H1 (cell line): ENCODE measurements around the gene AP3S1. TPM values are rescaled to one million over a fixed set of nuclear protein-coding genes. Genes with fewer than 3 reads are reported as not detected.
"Not testable (repeated sequence)": the region's sequence is repeated elsewhere in the genome, so short reads cannot be mapped to it uniquely, and the experiment has no call there.

Experiments
- CTCF ChIA-PET: fragments of 300-600 bp; sonication (Branson Sonifier 250); formaldehyde crosslinking; loops from one replicate; lab custom pipeline; 2021; ENCODE audit not compliant: partially characterized antibody; lab: Charles Lee
- POLR2A ChIA-PET: fragments of 300-600 bp; sonication (Branson Sonifier 250); formaldehyde crosslinking; loops from one replicate; lab custom pipeline; 2021; ENCODE audit warnings: inconsistent platforms; ENCODE audit not compliant: partially characterized antibody; lab: Charles Lee
- DNase-seq, 2 experiments: peaks; one replicate each; pipeline versions ENCODE4 v3.0.0 to v3.0.0-alpha.2; 2010 to 2022; ENCODE audit warnings: low spot score in 2 of 2, low read depth in 1 of 2, mixed read lengths in 1 of 2
- FAIRE-seq: peaks from 2 replicates; lab custom pipeline; 2011; peaks lifted over from hg19 to GRCh38; lab: Jason Lieb, UNC
- H2AFZ ChIP-seq: 2 replicates; pipeline ENCODE4 v1.8.1; 2012; ENCODE audit warnings: low read length, inconsistent platforms
- H2AK5ac ChIP-seq: 2 replicates; pipeline ENCODE4 v1.6.1; 2013; ENCODE audit warnings: low read depth, low read length
- H2BK120ac ChIP-seq: replicated peaks from 2 replicates; pipeline ENCODE3; 2013; ENCODE audit warnings: low read depth, low read length, inconsistent platforms
- H2BK12ac ChIP-seq: 2 replicates; pipeline ENCODE4 v1.6.1; 2013; ENCODE audit warnings: low read depth, low read length
- H2BK15ac ChIP-seq: 2 replicates; pipeline ENCODE4 v1.6.1; 2013; ENCODE audit warnings: low read length
- H2BK20ac ChIP-seq: 2 replicates; pipeline ENCODE4 v1.6.1; 2013; ENCODE audit warnings: low read length
- H2BK5ac ChIP-seq: 2 replicates; pipeline ENCODE4 v1.6.1; 2013; ENCODE audit warnings: low read depth, low read length
- H3K14ac ChIP-seq: 2 replicates; pipeline ENCODE4 v1.6.1; 2013; ENCODE audit warnings: inconsistent platforms; ENCODE audit not compliant: insufficient read length
- H3K18ac ChIP-seq: 2 replicates; pipeline ENCODE4 v1.6.1; 2013; ENCODE audit warnings: low read length; ENCODE audit errors: extremely low read depth
- H3K23ac ChIP-seq: 2 replicates; pipeline ENCODE4 v1.6.1; 2013; ENCODE audit warnings: inconsistent platforms; ENCODE audit not compliant: insufficient read length
- H3K23me2 ChIP-seq: 2 replicates; pipeline ENCODE4 v1.6.1; 2013; ENCODE audit warnings: low read depth, low read length
- H3K27ac ChIP-seq: 2 replicates; pipeline ENCODE4 v1.6.1; 2011; ENCODE audit warnings: low read depth, low read length, inconsistent platforms
- H3K27me3 ChIP-seq, 4 experiments: replicated peaks in 1 of 4; 1 replicate in 1 of 4; 2 replicates in 3 of 4; pipeline versions ENCODE4 v1.6.1 to v1.8.1; 2011 to 2013; ENCODE audit warnings: low read length in 3 of 4, mild to moderate bottlenecking in 3 of 4, inconsistent platforms in 2 of 4, mixed read lengths in 2 of 4, moderate library complexity in 1 of 4; ENCODE audit not compliant: control insufficient read depth in 3 of 4, insufficient read depth in 3 of 4; ENCODE audit errors: extremely low read depth in 1 of 4
- H3K36me3 ChIP-seq, 4 experiments: 2 replicates each; pipeline versions ENCODE4 v1.6.1 to v1.8.1; 2011 to 2013; ENCODE audit warnings: mild to moderate bottlenecking in 4 of 4, low read length in 3 of 4, moderate library complexity in 2 of 4, control low read depth in 1 of 4, inconsistent platforms in 1 of 4; ENCODE audit not compliant: insufficient read depth in 4 of 4, control insufficient read depth in 2 of 4
- H3K4ac ChIP-seq: replicated peaks from 2 replicates; pipeline ENCODE3; 2013; ENCODE audit warnings: low read length, low read depth, mixed read lengths, inconsistent platforms; ENCODE audit not compliant: insufficient read length
- H3K4me1 ChIP-seq, 4 experiments: replicated peaks in 1 of 4; 1 replicate in 1 of 4; 2 replicates in 3 of 4; pipeline versions ENCODE4 v1.6.1 to v1.8.1; 2011 to 2013; ENCODE audit warnings: low read length in 3 of 4, inconsistent platforms in 2 of 4, mixed read lengths in 1 of 4; ENCODE audit not compliant: insufficient read depth in 4 of 4, control insufficient read depth in 3 of 4
- H3K4me2 ChIP-seq, 2 experiments: 2 replicates each; pipeline versions ENCODE4 v1.6.1 to v1.8.1; 2011 to 2013; ENCODE audit warnings: low read depth in 2 of 2, low read length in 2 of 2, control low read depth in 1 of 2, inconsistent platforms in 1 of 2, mild to moderate bottlenecking in 1 of 2; ENCODE audit not compliant: insufficient read depth in 1 of 2
- H3K4me3 ChIP-seq, 4 experiments: fragments of 200-600, 300-600 bp in 1 of 4; sonication (generic), shearing (Covaris generic), sonication (Bioruptor Twin) in 1 of 4; 2 replicates each; pipeline versions ENCODE4 v1.5.1 to v1.8.1; 2011 to 2016; ENCODE audit warnings: low read length in 4 of 4, low read depth in 3 of 4, control low read depth in 2 of 4, inconsistent platforms in 2 of 4, mild to moderate bottlenecking in 2 of 4, mixed read lengths in 1 of 4, moderate library complexity in 1 of 4; ENCODE audit not compliant: insufficient read depth in 2 of 4; ENCODE audit errors: extremely low read depth in 1 of 4
- H3K56ac ChIP-seq: replicated peaks from 2 replicates; pipeline ENCODE3; 2013; ENCODE audit warnings: low read depth, mild to moderate bottlenecking, mixed read lengths, low read length, inconsistent platforms; ENCODE audit not compliant: insufficient read length
- H3K79me1 ChIP-seq: 2 replicates; pipeline ENCODE4 v1.6.1; 2013; ENCODE audit warnings: low read depth, low read length, control low read depth
- H3K79me2 ChIP-seq, 2 experiments: 2 replicates each; pipeline versions ENCODE4 v1.6.1 to v1.8.1; 2012 to 2013; ENCODE audit warnings: low read length in 2 of 2, mild to moderate bottlenecking in 2 of 2, inconsistent platforms in 1 of 2; ENCODE audit not compliant: insufficient read depth in 2 of 2, control insufficient read depth in 1 of 2
- H3K9ac ChIP-seq, 4 experiments: replicated peaks in 1 of 4; 1 replicate in 1 of 4; 2 replicates in 3 of 4; pipeline versions ENCODE4 v1.6.1 to v1.8.1; 2011 to 2013; ENCODE audit warnings: low read depth in 3 of 4, low read length in 3 of 4, control low read depth in 2 of 4, mild to moderate bottlenecking in 2 of 4, moderate library complexity in 2 of 4, inconsistent platforms in 1 of 4; ENCODE audit errors: extremely low read depth in 1 of 4
- H3K9me3 ChIP-seq, 2 experiments: 2 replicates each; pipeline versions ENCODE4 v1.6.1 to v1.8.1; 2012 to 2013; ENCODE audit warnings: mild to moderate bottlenecking in 2 of 2, moderate library complexity in 2 of 2, control low read depth in 1 of 2, inconsistent platforms in 1 of 2, low read depth in 1 of 2, low read length in 1 of 2, mixed read lengths in 1 of 2; ENCODE audit not compliant: insufficient read depth in 2 of 2
- H4K20me1 ChIP-seq, 2 experiments: replicated peaks in 1 of 2; 2 replicates each; pipeline versions ENCODE3 to v1.8.1; 2011 to 2013; ENCODE audit warnings: inconsistent platforms in 2 of 2, low read length in 2 of 2, mild to moderate bottlenecking in 1 of 2; ENCODE audit not compliant: insufficient read depth in 2 of 2, control insufficient read depth in 1 of 2
- H4K5ac ChIP-seq: 2 replicates; pipeline ENCODE4 v1.6.1; 2013; ENCODE audit warnings: low read length, low read depth, mixed read lengths, inconsistent platforms; ENCODE audit not compliant: insufficient read length
- H4K8ac ChIP-seq: 2 replicates; pipeline ENCODE4 v1.8.0; 2013; ENCODE audit warnings: mild to moderate bottlenecking, moderate library complexity, low read length, inconsistent platforms; ENCODE audit not compliant: insufficient read depth; ENCODE audit errors: extremely low read depth
- H4K91ac ChIP-seq: replicated peaks from 2 replicates; pipeline ENCODE3; 2013; ENCODE audit warnings: low read length, mixed read lengths, inconsistent platforms; ENCODE audit not compliant: insufficient read length
- BRCA1 ChIP-seq: IDR thresholded peaks from 2 replicates; pipeline ENCODE4 v1.6.1; 2012; ENCODE audit warnings: low read depth, low read length, improper control_type of control experiment
- EP300 ChIP-seq, 2 experiments: IDR thresholded peaks; 1 replicate in 1 of 2; 2 replicates in 1 of 2; pipeline ENCODE4 v1.6.1; 2011 to 2012; ENCODE audit warnings: low read depth in 2 of 2, low read length in 2 of 2, mild to moderate bottlenecking in 2 of 2, borderline replicate concordance in 1 of 2, inconsistent platforms in 1 of 2, moderate library complexity in 1 of 2
- HDAC2 ChIP-seq, 2 experiments: fragments of 300-600 bp in 1 of 2; sonication (generic) in 1 of 2; IDR thresholded peaks; 2 replicates each; pipeline ENCODE4 v1.6.1; 2011 to 2012; ENCODE audit warnings: low read depth in 2 of 2, low read length in 2 of 2, mild to moderate bottlenecking in 2 of 2, moderate library complexity in 2 of 2, borderline replicate concordance in 1 of 2, inconsistent platforms in 1 of 2
- SUZ12 ChIP-seq: fragments of 200-600 bp; sonication (generic); IDR thresholded peaks from 2 replicates; pipeline ENCODE4 v1.6.1; 2012; ENCODE audit warnings: mild to moderate bottlenecking, inconsistent platforms, low read length, moderate library complexity, mixed read lengths
- WGBS, 2 experiments: shearing (Covaris generic) in 1 of 2; methylation state at CpG; one replicate each; pipeline versions ENCODE4 v1.1.6 to v1.1.7; 2013 to 2015; ENCODE audit warnings: low lambda C conversion rate in 2 of 2, mixed read lengths in 2 of 2, inconsistent platforms in 1 of 2, low coverage in 1 of 2, missing lambda C conversion rate in 1 of 2; ENCODE audit not compliant: insufficient replicate concordance in 2 of 2, insufficient coverage in 1 of 2, insufficient read length in 1 of 2; ENCODE audit errors: extremely low coverage in 1 of 2, missing lambda C conversion rate in 1 of 2; 5-methylcytosine and 5-hydroxymethylcytosine counted together
- polyA plus RNA-seq, 7 experiments: library from polyadenylated mRNA; depleted of rRNA in 3 of 7; stranded (reverse) in 5 of 7; unstranded in 2 of 7; fragments of >200 nt in 5 of 7; fragments of 200-250 nt in 2 of 7; gene quantifications; 1 replicate in 5 of 7; 2 replicates in 1 of 7; 4 replicates in 1 of 7; pipeline versions ENCODE4 v1.2.1 to v1.2.3, GENCODE V29; 2011 to 2013; ENCODE audit warnings: missing spikeins in 2 of 7, mixed read lengths in 2 of 7
- total RNA-seq: library from RNA; stranded (reverse); fragmentation: NEBNext Ultra II Directional; extraction: Animal tissue kit (Norgen Biotek cat#: 25700); gene quantifications from 2 replicates; pipeline ENCODE4 v1.2.1, GENCODE V29; 2021

The AP3S1 gene
- total and polyA plus RNA-seq, 2 of the 8 experiments (the other 6 are each of a cell fraction or from before 2014, with no cell fraction given) = 26.6 to 72.7 TPM

DNA sequence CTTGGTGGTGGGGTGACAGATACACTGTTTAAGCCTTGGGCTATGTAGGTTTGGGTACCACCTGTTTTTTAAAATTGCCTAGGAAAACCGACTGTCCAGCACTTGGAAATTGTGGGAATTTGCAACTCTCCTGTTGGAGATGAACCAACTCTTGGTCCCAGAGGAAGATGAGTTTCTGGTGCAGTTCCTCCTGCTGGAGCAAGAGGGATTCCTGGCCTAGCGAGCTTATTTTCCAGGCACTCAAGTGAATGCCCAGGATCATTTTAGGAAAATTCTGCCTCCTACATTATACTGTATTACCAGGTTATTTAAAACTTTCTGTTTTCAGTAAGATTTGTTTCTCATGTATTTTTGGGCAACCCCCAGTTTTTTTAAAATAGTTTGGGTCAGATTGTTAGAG lies 33.7 kb downstream of the AP3S1 start (continued):
- TF ChIP-seq BRCA1 (no peak), HDAC2 (IDR thresholded peaks at IDR 0.05; ENCODE audit: borderline replicate concordance in 1 of 2, low read depth in 2 of 2, low read length in 2 of 2) (no peak), EP300 (IDR thresholded peaks at IDR 0.05; ENCODE audit: borderline replicate concordance in 1 of 2, low read depth in 2 of 2, low read length in 2 of 2) (no peak), SUZ12 (no peak)

DNA sequence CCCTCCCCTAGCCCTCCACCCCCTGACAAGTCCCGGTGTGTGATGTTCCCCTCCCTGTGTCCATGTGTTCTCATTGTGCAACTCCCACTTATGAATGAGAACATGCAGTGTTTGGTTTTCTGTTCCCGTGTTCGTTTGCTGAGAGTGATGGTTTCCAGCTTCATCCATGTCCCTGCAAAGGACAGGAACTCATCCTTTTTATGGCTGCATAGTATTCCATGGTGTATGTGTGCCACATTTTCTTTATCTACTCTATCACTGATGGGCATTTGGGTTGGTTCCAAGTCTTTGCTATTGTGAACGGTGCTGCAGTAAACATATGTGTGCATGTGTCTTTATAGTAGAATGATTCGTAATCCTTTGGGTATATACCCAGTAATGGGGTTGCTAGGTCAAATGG lies 35.6 kb downstream of the AP3S1 start:
- H2AFZ ChIP-seq, H3K27me3 ChIP-seq, H3K9ac ChIP-seq, H3K36me3 ChIP-seq, H2BK120ac ChIP-seq, FAIRE-seq, H3K14ac ChIP-seq, H2AK5ac ChIP-seq, H3K9me3 ChIP-seq, H2BK12ac ChIP-seq, H2BK15ac ChIP-seq, POLR2A ChIA-PET, H3K4me1 ChIP-seq, H3K23ac ChIP-seq, H3K79me2 ChIP-seq, H3K79me1 ChIP-seq, H2BK5ac ChIP-seq, H3K23me2 ChIP-seq, H4K8ac ChIP-seq, H3K27ac ChIP-seq, H3K4me2 ChIP-seq, H4K91ac ChIP-seq, H4K5ac ChIP-seq, H2BK20ac ChIP-seq, DNase-seq, H3K56ac ChIP-seq, H3K18ac ChIP-seq, H3K4ac ChIP-seq, CTCF ChIA-PET, H3K4me3 ChIP-seq, H4K20me1 ChIP-seq: not testable (repeated sequence)
- 92% methylated on average over 5 of the region's 5 CpGs; no CpG with 5 or more reads in 1 of the 2 experiments for WGBS, 2 experiments
